Fibroblast of peridontal ligament (primary cell): Measurements from ENCODE around the gene SRPK2.
"Not testable (repeated sequence)": the region's sequence is repeated elsewhere in the genome, so short reads cannot be mapped to it uniquely, and the experiment has no call there.

Experiments
- DNase-seq: peaks from one replicate; pipeline ENCODE4 v3.0.0-alpha.2; 2010; ENCODE audit errors: extremely low read depth

SRPK2 gene

DNA sequence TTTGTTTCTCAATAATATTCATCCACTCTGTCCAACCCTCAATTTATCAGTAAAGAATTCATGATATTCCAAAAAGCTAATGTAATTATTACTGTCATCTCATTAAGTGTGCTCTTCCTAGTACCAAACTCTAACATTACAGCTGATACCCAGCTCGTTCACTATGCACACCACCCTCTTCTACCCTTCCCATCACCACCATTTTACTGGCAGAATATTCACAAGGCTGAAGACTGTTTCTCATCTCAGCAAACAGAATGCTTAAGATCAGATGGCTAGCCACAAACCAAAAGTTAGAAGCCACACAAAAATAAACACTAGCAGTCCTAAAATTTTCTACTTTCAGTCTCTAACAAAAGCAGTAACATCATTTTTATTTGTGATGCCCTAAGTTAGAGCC is 121.5 kb downstream of the SRPK2 start:
- peak; percentile 76 for DNase-seq

- no peak for DNase-seq
These were observed 124.0 kb downstream of the SRPK2 start for GRCh38 chr7:105264707-105265106.

DNA sequence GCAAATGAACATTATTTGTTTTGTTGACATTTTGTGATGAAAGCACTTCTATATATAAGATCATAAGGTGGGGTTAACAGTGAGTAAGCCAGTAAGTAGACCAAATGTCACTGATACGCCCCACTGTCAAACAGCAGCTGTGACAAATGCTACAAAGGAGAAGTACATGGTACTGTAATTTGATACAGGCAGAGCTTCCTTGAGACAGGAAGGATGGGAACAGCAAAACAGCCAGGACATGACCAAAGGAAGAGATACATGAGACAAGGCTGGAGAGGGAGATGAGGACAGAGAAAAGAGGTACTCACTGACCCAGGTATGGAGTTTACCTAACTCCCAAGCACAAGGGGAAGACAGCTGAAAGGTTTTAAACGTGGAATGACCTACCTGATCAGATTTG is 127.0 kb downstream of the SRPK2 start:
- DNase-seq, result no peak

- DNase-seq, result not testable (repeated sequence)
These were observed 128.4 kb downstream of the SRPK2 start for GRCh38 chr7:105260201-105260871.

DNA sequence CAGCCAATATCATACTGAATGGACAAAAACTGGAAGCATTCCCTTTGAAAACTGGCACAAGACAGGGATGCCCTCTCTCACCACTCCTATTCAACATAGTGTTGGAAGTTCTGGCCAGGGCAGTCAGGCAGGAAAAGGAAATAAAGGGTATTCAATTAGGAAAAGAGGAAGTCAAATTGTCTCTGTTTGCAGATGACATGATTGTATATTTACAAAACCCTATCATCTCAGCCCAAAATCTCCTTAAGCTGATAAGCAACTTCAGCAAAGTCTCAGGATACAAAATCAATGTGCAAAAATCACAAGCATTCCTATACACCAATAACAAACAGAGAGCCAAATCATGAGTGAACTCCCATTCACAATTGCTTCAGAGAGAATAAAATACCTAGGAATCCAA is 129.8 kb downstream of the SRPK2 start:
- not testable (repeated sequence) for DNase-seq

DNA sequence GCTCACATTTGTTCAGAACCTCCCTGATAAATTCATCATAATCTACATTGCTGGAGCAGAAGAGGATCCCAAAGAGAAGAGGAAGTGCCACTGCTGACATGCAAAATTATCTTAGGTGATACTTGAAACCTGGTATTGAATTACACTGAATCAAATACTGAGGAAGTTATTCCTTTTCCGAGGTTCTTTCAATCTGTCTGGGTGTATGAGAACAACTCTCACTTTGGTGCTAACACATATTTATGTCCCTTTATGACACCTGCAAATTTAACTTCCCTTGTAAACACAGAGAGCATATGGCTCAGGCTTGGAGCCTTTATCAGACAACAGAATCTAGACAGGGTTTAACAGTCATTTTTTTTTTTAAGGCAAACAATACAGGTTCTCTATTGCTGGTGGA is 131.4 kb downstream of the SRPK2 start:
- DNase-seq, result no peak

DNA sequence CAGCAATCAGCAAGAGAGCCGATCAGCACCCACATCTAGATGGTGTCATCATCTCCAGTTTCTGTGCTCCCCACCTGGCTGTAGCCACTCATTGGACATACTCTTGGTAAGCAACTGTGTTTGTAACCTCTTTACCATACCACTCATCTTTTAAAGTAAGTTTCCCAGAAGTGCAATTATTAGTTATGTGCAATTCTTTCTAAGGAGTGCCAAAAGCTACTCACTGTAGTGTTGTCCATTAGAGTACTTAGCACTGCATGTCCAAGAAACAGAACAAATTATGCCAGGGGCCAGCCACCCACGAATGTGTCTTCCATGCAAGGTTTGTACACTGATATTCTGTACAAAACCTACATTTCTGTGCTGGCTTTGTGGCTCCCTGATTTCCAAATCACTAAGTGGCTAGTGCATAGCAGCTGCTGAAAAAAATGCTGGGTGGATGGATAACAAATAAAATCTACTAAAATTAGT is 131.9 kb downstream of the SRPK2 start:
- peak; percentile 55 for DNase-seq

DNA sequence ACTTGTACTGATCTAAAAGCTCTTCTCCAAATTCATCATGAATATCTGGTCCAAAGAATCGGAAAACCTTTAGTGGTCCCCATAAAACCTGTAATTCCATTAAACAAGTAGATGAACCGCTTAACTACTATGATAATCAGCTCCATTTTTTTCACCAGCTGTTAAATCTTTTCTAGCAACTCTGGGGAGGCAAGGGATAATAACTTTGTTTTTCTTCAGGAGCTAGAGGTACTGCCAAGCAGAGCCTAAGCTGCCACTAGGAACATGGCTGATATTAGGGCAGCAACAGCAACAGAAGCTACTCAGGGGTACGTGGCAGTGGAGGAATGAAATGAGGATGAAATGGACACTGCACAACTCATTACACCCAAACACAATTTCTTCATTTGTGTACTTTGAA is 138.0 kb downstream of the SRPK2 start:
- no peak for DNase-seq

- DNase-seq, result peak; percentile 50
These were observed 138.5 kb downstream of the SRPK2 start for GRCh38 chr7:105250239-105250638.

DNA sequence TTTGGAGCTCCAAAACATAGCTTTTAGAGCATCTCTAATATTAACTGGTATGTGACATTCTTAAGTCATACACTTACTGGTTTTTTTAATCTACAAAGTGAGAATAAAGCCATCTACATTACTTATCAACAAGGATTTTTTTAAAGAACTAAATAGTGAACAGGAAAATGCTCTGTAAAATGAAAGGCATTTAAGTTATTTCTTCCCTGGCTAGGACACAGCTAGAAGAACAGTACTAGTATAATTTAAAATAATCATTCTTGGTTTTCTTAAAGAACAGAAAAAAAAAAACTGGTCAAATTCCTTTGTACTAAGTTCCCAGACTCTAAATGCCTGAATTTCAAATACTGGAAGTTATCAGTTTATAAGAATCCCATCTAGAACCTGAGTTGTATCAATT is 139.5 kb downstream of the SRPK2 start:
- peak; percentile 30 for DNase-seq

DNA sequence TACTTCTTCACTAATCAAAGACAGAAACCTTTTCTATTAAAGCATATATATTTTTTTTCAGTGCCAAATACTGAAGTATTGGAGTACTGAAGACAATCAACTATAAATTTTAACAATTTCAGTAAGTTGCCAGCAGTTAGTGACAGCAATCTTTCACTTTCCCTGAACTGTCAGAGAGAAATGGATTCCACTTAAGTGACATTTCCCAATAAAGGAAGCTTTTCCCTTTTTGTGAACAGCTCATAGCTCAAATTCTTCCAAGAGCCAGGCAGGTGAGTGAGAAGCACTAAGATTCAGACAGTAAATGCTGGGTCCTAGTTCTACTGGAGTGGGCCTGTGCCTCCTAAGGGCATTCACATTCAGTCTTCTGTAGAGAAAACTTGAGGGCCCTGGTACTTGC is 142.0 kb downstream of the SRPK2 start:
- DNase-seq, result no peak

DNA sequence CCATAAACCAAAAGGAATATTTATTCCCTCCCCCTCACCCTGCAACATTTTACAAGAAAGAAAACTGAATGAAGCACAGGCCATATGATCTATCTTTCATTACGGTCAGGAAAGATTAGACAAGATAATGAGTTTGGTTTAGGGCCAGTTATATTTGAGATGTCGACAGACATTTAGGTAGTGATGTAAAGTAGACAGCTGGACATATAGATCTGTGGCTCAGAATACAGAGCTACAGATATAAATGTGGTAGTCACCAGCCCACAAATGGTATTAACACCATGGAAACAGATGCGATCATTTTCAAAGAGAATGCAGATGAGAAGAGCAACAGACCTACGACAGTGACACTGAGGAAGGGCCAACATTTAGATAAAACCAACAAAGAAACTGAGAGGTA is 142.5 kb downstream of the SRPK2 start:
- DNase-seq, result no peak

- no peak for DNase-seq
These were observed 143.2 kb downstream of the SRPK2 start for GRCh38 chr7:105245398-105246114.

- no peak for DNase-seq
These were observed 144.1 kb downstream of the SRPK2 start for GRCh38 chr7:105244594-105244993.

- no peak for DNase-seq
These were observed 147.5 kb downstream of the SRPK2 start for GRCh38 chr7:105241198-105241597.

DNA sequence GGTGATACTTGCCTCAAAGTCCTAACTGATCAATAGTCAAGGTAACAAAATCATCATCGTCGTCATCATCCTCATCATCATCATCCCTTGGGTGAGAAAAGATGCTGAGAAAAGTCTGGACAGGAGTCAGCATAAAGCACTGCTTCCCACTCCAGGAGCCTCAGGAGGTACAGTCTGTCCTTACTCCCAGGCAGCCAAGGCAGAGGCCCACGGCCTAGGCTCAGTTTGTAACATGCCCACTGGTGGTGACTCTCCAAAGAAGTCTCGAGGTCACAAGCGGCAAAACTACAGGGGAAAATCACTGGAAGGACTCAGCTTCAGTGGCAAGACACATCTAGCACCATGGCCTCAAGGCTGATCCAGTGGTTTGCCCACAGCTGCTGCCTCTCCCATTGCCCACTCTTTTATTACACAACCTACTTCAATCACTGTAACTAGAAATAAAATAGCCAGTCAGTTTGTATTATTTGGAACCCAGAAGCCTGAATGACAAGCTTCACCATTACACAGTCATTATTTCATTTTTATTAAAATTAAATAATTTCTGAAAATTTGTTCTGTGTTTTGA is 150.4 kb downstream of the SRPK2 start:
- DNase-seq, result no peak

DNA sequence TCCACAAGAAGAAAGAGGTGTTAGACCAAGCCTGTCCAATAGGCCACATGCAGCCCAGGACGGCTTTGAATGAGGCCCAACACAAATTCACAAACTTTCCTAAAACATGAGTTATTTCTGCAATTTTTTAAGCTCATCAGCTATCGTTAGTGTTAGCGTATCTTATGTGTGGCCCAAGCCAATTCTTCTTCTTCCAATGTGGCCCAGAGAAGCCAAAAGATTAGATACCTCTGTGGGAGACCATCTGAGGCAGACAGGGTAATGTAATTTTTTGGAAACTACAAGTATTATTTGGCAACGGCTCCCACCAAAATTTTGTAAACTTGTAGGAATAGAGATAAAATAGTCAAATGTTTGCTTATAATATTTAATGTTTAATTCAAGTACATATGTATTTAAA is 153.8 kb downstream of the SRPK2 start:
- no peak for DNase-seq

- DNase-seq, result not testable (repeated sequence)
These were observed 155.9 kb downstream of the SRPK2 start for GRCh38 chr7:105232829-105233291.

GRCh38 chr7:105230486-105230885 is 158.2 kb downstream of the SRPK2 start:
- DNase-seq, result no peak

DNA sequence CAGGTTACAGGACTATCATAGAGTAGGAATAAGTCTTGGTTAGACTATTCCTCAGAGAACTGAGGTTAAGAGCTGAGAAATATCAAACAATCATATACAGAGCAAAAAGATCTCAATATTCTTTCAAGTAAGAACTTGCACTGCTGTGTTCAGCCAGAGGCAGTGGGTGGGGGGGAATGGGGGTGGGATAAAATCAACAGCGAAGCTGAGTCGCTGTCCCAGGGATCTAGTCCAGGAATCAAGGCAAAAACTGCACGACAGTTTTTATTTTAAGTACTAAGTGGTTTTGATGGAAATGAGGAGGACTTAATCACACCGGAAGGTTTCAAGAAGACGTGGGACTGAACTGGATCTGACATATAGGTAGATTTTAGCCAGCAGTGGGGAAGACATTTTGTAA is 159.1 kb downstream of the SRPK2 start:
- no peak for DNase-seq

GRCh38 chr7:105228555-105228954 is 160.2 kb downstream of the SRPK2 start:
- no peak for DNase-seq

- no peak for DNase-seq
These were observed 161.3 kb downstream of the SRPK2 start for GRCh38 chr7:105227391-105227790.
